ENCODE measurements around the gene ALDH3A1. TPM values are rescaled to one million over a fixed set of nuclear protein-coding genes. Genes with fewer than 3 reads are reported as not detected.

Gene ALDH3A1
- polyA plus RNA-seq, 2 of the 4 experiments (the other 2 are of a cell fraction): 959 to 1,190 TPM

DNA sequence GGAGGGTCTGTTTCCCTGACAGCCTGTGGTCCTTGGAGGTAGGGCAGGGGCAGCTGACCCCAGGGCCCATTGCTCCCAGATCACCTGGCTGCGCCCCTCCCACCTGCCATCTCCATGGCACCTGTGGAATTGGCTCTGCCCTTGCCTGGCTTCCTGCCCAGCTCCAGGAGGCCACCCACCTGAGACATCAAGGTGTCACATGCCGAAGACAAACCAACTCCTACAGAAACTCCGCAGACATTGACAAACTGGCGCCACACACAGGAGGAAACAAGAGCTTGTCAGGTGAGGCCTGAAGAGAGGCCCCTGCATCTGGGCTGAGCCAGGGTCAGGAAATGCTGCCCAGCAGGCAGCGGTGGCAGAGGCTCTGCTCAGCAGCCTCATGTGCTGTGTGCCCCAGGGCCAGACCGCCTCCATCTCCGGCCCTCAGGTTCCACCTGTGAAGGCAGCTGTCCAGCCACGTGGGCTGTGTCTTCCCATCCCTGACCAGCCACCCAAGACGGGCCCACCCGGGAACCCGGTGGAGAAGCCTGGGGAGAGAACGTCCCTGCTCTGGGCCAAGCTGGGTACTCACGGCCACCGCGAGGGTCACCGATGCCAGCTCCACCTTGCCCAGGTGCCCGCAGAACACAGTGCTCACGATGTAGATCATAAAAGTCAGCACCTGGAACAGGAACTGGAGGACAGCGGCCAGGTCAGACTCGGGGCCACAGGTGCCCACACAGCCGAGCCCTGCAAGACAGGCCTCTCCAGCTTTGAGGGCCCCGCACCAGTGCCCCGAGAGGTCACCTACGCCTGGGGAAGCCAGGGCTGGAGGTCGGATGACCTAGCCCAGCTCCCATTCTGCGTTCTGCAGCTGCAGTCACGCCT is 33.3 kb downstream of the ALDH3A1 start (continued):
- TF ChIP-seq KDM1A (IDR thresholded peaks at IDR 0.05; ENCODE audit: low read depth) (no peak), KDM5A (IDR thresholded peaks at IDR 0.05) (no peak), CHD4 (IDR thresholded peaks at IDR 0.05; ENCODE audit: borderline replicate concordance) (no peak), ESRRA (IDR thresholded peaks at IDR 0.05; ENCODE audit: borderline replicate concordance, low read length) (no peak), JUN (IDR thresholded peaks at IDR 0.05) (no peak), RARB (CRISPR knock-in tag; IDR thresholded peaks at IDR 0.05) (no peak), GATA3 (IDR thresholded peaks at IDR 0.05; ENCODE audit: borderline replicate concordance) (no peak), TFCP2L1 (CRISPR knock-in tag; IDR thresholded peaks at IDR 0.05) (no peak), MYC (IDR thresholded peaks at IDR 0.05; ENCODE audit: borderline replicate concordance, low read length) (no peak)

DNA sequence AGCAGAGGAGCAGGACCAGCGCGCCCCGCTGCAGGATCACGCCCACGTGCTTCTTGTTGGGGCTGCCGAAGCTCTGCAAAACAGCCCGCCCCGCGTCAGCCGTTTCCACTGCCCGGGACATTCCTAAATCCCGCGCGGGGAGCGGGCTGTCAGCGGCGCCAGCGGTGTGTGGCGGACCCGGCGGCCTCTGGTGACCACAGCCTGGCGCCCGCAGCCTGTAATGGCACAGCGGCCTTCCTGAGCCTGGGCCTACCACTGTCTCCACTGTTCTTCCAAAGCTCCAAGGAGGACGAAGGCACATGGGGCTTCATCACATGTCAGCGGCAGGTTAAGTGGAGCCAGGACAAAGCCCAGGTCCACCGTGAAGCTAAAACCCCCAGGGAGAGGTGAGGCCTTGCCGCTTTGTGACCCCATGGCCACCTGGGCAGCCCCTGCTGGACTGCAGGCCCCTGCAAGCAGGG is 34.2 kb downstream of the ALDH3A1 start:
- ChIA-PET CTCF (interaction anchor here (0.7 to 12.9 kb wide), 10 partner anchors 14 to 351 kb away, joined by 3 to 145 read pairs (median 4); partner anchors contain the start of gene B9D1), POLR2A (no interaction called here)
- TF ChIP-seq ZSCAN20 (CRISPR knock-in tag; IDR thresholded peaks at IDR 0.05) (no peak), RNF2 (IDR thresholded peaks at IDR 0.05; ENCODE audit: borderline replicate concordance, low read depth) (no peak), ZC3H11A (IDR thresholded peaks at IDR 0.05) (no peak)
- TF ChIP-seq, protein P1, sequence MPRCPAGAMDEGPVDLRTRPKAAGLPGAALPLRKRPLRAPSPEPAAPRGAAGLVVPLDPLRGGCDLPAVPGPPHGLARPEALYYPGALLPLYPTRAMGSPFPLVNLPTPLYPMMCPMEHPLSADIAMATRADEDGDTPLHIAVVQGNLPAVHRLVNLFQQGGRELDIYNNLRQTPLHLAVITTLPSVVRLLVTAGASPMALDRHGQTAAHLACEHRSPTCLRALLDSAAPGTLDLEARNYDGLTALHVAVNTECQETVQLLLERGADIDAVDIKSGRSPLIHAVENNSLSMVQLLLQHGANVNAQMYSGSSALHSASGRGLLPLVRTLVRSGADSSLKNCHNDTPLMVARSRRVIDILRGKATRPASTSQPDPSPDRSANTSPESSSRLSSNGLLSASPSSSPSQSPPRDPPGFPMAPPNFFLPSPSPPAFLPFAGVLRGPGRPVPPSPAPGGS (IDR thresholded peaks at IDR 0.05): no peak
- TF ChIP-seq, protein P2, sequence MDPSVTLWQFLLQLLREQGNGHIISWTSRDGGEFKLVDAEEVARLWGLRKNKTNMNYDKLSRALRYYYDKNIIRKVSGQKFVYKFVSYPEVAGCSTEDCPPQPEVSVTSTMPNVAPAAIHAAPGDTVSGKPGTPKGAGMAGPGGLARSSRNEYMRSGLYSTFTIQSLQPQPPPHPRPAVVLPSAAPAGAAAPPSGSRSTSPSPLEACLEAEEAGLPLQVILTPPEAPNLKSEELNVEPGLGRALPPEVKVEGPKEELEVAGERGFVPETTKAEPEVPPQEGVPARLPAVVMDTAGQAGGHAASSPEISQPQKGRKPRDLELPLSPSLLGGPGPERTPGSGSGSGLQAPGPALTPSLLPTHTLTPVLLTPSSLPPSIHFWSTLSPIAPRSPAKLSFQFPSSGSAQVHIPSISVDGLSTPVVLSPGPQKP (IDR thresholded peaks at IDR 0.05; ENCODE audit: low read depth, low read length): no peak
- FAIRE-seq: no peak
- peaks cover 27% of the 10 kb centered on the region for H3K4me1 ChIP-seq
- H3K4me2 ChIP-seq: no peak overlapping the region
- no peak; a peak in 1 of 6 replicates for ATAC-seq
- DNase-seq (ENCODE audit: low read depth in 1 of 2, low spot score in 1 of 2): no peak
- H3K9me3 ChIP-seq: no peaks in the 10 kb centered on the region
- no peak overlapping the region for H3K4me3 ChIP-seq
- H3K27ac ChIP-seq: peak overlapping the region in 1 of 2 experiments; percentile 24; a peak in 1 of 6 replicates
- WGBS (ENCODE audit: missing lambda C conversion rate): 95% methylated on average over 28 of the region's 28 CpGs

DNA sequence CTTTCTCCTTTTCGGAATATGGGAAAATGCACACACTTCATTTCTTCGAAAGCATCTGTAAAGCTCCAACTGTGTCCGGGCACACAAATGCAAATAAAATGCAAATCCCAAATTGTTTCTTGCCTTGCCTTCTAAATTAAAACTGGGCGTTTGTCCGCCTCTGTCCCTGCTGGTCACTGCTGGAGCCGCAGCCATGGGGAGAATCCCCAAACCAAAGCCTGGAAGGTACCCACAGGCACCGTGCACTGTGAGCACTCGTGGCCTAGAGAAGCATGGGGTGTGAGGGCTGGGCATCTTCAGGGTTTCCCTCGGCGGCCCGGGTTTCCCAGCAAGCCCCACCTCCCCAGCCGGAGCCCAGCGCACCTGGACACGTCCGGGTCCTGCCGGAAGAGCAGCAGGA is 34.6 kb downstream of the ALDH3A1 start:
- POLR2A ChIA-PET: no interaction called here
- CTCF ChIA-PET: interaction anchor here (1.7 to 12.9 kb wide), 5 partner anchors 15 to 58 kb away, joined by 4 to 145 read pairs (median 8); no protein-coding TSS in a partner anchor
- Histone ChIP-seq H3K9me3 (no peaks in the 10 kb centered on the region), H3K27ac (peak overlapping the region in 1 of 2 experiments; percentile 24; a peak in 1 of 6 replicates), H3K4me3 (no peak overlapping the region), H3K4me1 (peaks cover 23% of the 10 kb centered on the region), H3K4me2 (no peak overlapping the region)
- FAIRE-seq: no peak
- TF ChIP-seq TFCP2L1 (CRISPR knock-in tag; IDR thresholded peaks at IDR 0.05) (no peak), HEYL (CRISPR knock-in tag; IDR thresholded peaks at IDR 0.05) (no peak), NR3C1 (IDR thresholded peaks at IDR 0.05) (no peak), ZSCAN20 (CRISPR knock-in tag; IDR thresholded peaks at IDR 0.05) (no peak), ESRRA (IDR thresholded peaks at IDR 0.05; ENCODE audit: borderline replicate concordance, low read length) (no peak), NPAS2 (CRISPR knock-in tag; IDR thresholded peaks at IDR 0.05; ENCODE audit: borderline replicate concordance) (no peak), CEBPB (IDR thresholded peaks at IDR 0.05) (no peak), HDAC2 (IDR thresholded peaks at IDR 0.05) (no peak), CBX2 (IDR thresholded peaks at IDR 0.05; ENCODE audit: borderline replicate concordance, low read depth) (no peak), FOXS1 (CRISPR knock-in tag; IDR thresholded peaks at IDR 0.05) (no peak), KDM1A (IDR thresholded peaks at IDR 0.05; ENCODE audit: low read depth) (no peak), MYC (IDR thresholded peaks at IDR 0.05; ENCODE audit: borderline replicate concordance, low read length) (no peak), JUN (IDR thresholded peaks at IDR 0.05) (no peak), ZNF302 (CRISPR knock-in tag; IDR thresholded peaks at IDR 0.05) (no peak)
- TF ChIP-seq, protein P1 (IDR thresholded peaks at IDR 0.05): no peak
- ATAC-seq: peak; percentile 54 to 70; a peak in 4 of 6 replicates
- WGBS (ENCODE audit: missing lambda C conversion rate): 85% methylated on average over 16 of the region's 16 CpGs
- DNase-seq (ENCODE audit: low read depth in 1 of 2, low spot score in 1 of 2): no peak

Measured in A549 (cell line).